Choroid plexus epithelial cell (primary cell): ENCODE measurements around the gene FPGS.
A peak's percentile ranks its signal among the peaks of the same experiment; 100 is the strongest.

ENCODE experiments used
- DNase-seq: peaks from one replicate; pipeline ENCODE4 v3.0.0-alpha.2; 2010; ENCODE audit warnings: low read depth
- H3K4me3 ChIP-seq: 2 replicates; pipeline ENCODE4 v1.5.1; 2011; ENCODE audit warnings: low read depth, mild to moderate bottlenecking, control low read depth, low read length, moderate library complexity
- TF ChIP-seq, protein P1 (sequence below): conservative IDR thresholded peaks from 2 replicates; pipeline ENCODE4 v1.5.1; 2011; ENCODE audit warnings: low read depth, mild to moderate bottlenecking, control low read depth, inconsistent platforms, low read length, moderate library complexity

FPGS gene

DNA sequence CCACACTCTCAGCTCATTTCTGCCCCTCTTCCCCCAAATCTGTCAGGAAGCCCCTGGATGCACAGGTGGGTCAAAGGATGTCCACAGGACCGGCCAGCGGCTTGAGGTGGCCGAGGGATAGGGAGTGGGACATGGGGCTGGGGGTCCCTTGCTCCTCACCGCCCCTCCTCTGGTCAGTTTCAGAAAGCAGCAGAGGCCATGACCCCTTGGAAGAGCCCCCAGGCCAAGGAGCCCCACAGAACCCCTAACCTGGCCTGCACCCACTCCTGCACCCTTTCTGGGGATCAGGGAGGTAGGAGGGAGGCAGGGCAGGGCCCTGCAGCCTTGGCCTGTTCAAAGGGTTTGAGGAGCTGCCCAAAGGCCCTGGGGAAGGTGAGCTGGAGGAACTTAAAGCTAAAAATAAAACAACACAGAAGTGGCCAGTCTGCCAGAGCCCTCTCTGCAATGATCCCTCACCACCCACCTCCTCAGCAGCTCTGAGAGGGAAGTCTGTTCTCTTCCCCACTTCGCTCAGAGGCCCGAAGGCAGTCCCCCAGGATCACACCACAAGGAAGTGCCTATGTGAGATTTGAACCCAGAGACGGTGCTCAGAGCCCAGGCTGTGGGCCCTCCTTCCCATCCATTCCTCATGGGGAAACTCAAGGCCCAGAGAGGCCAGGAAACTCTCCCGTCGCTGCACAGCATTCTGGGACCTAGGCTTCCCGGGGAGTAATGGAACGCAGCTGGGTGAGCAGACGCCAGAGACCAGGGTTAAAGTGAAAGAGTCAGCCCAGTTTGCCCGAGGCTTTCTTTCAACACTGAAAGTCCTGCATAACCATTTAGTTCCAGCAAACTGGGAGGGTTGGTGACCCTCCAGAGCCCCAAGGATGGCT, 50.9 kb downstream of the FPGS start:
- TF ChIP-seq, protein P1, sequence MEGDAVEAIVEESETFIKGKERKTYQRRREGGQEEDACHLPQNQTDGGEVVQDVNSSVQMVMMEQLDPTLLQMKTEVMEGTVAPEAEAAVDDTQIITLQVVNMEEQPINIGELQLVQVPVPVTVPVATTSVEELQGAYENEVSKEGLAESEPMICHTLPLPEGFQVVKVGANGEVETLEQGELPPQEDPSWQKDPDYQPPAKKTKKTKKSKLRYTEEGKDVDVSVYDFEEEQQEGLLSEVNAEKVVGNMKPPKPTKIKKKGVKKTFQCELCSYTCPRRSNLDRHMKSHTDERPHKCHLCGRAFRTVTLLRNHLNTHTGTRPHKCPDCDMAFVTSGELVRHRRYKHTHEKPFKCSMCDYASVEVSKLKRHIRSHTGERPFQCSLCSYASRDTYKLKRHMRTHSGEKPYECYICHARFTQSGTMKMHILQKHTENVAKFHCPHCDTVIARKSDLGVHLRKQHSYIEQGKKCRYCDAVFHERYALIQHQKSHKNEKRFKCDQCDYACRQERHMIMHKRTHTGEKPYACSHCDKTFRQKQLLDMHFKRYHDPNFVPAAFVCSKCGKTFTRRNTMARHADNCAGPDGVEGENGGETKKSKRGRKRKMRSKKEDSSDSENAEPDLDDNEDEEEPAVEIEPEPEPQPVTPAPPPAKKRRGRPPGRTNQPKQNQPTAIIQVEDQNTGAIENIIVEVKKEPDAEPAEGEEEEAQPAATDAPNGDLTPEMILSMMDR, result no peak
- DNase-seq, result peak; percentile 54
- H3K4me3 ChIP-seq, result peak overlapping the region; percentile 65

DNA sequence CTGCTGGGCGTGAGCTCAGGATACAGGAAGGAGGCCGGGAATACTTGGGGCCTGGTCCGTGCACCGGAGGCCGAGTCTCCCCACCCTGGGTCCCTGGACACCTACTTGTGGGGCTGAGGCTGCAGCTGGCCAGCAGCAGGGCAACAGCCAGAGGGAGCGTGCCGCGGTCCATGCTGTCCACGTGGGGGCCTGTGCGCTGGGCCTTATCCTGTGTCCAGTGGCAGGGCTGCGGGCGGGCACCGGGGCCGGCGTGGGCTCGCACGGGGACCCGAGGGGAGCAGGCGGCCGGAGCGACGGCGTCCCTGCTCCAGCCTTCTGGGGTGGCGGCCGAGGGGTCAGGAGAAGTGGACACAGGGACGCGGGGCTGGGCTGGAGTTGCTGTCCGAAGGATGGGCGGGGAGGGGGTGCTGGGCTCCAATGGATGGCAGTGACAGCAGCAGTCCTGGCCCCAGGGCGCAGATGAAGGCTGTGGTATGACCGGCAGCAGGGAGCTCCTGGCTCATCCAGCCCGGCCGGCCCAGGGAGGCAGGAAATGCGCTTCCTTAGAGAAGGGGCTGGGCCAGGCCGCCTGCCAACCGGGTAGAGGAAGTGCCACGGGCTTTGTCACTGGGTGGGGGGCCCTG, 51.6 kb downstream of the FPGS start, which contains the start of gene ENG:
ENG (minus strand) TSS at position 475 of the 623 bp plus-strand sequence; CDS start at position 172, 303 bp downstream.
- TF ChIP-seq, protein P1, result no peak
- peak; percentile 55 for DNase-seq
- peak within 1 kb of the TSS; percentile 65 for H3K4me3 ChIP-seq

DNA sequence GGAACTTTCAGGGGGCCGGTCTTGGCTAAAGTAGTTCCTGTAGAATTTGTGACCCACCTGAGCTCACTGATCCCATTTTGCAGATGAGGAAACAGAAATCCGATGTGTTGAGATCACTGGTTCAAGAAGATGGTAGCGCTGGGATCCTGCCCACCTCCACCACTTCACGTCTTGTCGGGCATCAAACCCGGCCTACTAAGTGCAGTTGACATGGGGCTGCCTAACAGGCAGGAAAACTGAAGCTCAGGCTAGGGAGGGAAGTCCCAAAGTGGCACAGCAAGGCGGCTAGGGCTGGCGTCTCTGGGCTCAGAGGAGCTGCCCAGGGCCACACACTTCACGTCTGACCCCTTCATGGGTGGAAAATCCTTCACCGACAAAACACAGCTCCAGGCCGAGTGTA, 52.3 kb downstream of the FPGS start:
- no peak overlapping the region for H3K4me3 ChIP-seq
- TF ChIP-seq, protein P1, result no peak
- no peak for DNase-seq

DNA sequence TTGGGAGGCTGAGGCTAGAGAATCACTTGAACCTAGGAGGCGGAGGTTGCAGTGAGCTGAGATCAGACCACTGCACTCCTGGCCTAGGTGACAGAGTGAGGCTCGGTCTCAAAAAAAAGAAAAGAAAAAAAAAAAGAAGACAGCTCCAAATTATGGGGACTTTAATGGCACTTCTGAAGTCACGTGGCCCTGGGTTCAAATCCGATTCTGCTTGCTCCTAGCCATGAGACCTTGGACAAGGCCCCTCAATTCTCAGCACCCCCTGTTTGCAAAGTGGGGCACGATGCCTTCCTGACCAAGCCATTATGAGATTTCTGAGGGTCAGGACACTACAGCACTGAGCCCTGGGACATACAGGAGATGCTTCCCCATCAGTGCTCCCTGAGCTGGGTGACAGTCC, 52.8 kb downstream of the FPGS start:
- DNase-seq, result no peak
- TF ChIP-seq, protein P1, result no peak
- no peak overlapping the region for H3K4me3 ChIP-seq

DNA sequence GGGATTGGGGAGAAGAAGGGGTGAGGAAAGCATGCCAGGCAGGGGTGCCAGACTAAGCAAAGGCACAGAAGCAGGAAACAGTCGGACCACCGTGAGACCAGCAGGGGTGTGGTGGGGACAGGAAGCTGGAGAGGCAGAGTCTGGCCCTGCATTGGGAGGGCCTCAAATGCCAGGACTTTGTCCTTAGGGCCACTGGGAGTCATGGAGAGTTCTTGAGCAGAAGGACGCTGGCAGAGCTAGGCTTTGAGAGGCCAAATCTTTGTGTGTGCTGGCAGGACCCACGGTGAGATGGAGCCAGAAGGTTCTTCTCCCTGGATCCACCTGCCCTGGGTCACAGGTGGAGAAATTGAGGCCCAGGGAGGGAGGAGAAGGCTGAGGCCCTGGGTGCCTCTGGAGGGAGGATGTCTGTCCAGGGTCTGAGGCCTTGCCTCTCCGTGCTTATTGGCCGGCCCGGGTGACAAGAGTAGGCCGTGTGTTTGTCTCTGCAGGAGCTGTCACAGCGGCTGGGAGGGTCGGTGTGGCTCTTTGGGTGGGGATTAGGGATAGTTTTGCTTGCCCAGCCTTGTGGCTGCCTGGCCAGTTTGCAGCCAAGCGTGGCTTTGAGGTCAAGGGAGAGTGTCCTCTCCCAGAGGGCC, 53.5 kb downstream of the FPGS start:
- no peak overlapping the region for H3K4me3 ChIP-seq
- TF ChIP-seq, protein P1, result no peak
- no peak for DNase-seq

DNA sequence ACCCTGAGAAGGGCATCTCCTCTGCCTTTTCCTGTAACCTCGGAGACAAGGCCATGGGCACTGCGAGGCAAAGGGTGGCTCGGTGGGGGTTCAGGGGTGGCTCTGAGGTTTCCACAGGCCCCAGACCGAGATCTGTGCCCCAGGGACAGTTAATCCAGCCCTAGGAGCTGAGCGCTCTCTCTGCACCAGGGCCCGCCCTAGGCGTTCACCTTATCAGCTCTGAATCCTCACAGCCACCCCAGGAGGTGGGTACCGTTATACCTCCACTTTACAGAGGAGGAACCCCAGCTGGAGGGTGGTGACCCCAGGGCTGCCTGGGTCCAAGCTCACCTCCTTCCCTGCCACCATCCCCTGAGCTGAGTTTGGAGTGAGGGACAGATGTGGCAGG, 54.0 kb downstream of the FPGS start:
- H3K4me3 ChIP-seq, result no peak overlapping the region
- TF ChIP-seq, protein P1, result no peak
- DNase-seq, result no peak
